T1000 (cell line): ENCODE measurements around the gene PAPSS1.
"Not testable (repeated sequence)": the region's sequence is repeated elsewhere in the genome, so short reads cannot be mapped to it uniquely, and the experiment has no call there.

ENCODE experiments used
- DNase-seq: peaks from one replicate; lab custom pipeline; 2025; ENCODE audit warnings: mixed read lengths; lab: John Stamatoyannopoulos, UW

The PAPSS1 gene

DNA sequence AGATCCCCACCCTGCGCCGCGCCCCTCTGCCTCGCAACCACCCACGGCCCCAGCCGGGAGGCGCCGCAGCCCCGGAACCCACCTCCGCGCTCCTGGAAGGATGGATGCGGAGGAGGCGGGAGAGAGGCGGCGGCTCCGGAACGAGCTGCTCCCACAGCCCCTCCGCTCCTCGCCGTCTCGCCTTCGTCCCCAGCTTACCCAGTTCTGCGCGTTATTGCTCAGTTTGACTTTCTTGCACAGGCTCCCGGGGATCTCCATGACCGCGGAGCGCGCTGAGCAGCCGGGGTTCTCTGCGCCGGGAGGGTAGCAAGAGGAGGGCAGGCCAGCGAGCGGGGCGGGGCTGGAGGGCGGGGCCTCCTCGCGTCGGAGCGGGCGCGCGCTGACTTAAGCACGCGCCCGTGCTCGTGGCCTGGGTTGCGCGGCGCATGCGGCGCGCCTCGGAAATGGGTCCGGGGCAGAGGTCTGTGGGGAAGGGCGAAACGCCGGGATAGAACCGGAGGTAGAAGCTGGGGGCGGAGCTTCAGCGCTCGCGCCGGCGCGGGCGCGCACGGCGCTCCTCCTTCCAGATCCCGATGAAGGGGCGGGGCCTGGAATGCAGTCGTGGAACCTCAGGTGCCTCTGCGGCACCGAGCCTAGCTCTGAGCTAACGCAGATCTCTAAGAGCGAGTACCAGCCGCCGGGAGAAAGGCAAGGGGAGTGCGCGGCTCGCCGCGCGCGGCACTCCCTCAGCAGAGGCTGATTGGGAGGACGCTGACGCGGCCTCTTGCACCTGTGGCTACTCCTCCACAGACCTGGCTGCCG lies at the start of gene PAPSS1:
Gene PAPSS1 (minus strand): TSS at position 313 of the 801 bp plus-strand sequence. CDS start 55 bp downstream, at position 258.
- peak; percentile 92 for DNase-seq

DNA sequence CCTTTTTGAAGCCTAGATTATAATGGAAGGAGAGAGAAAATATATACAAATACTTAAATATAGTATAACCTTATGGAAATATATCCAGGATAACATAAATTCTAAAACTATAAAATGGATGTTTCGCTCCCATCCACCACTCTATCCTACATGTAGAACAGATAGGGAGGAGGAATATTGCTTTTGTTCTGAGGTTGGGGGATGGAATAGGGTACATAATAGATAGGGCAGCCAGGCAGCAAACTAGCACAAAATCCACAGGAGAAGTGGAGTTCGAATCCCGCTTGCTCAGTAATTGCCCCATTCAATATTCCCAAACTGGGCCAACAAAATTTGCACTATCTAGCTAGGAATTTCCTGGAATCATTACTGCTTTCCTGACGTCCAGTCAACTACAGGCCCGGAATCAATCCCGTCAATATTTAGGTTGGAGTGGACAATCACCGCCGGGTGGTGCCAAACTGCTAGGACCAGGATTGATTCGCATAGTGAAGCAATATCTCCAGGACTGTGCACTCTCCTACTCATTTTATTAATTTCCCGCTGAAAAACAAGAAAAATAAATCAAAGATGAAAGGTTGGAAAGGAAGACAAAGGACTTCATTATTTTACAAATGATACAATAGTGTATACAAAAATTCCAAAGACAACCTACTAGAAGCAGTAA lies 40.4 kb upstream of the PAPSS1 start:
- no peak for DNase-seq

DNA sequence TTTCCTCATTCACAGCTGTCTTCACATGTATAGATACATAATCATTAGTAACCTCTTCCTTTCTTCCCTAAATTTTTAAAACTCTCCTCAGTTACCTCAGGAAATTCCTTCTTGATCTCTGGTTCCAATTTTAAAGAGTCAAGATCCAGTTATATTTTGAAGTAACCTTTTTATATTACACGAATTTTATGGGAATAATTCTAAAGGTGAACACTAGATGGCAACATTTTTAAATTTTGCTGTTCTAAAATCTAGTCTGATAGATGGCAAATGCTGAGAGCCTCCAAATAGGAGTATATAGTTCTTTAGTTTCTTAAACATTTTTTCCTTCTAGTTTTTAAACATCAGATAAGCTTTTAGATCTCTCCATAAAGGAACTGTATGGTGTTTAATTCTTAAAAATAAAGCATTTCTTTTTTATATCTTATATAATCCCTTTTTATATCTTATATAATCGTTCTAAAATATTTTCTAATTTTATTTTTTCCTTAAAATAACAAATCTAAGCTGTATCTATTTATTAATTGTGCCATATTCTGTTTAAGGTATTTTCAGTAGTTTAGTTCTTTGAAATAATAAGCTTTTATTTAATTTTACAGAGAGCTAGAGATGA lies 37.9 kb upstream of the PAPSS1 start:
- DNase-seq = no peak

DNA sequence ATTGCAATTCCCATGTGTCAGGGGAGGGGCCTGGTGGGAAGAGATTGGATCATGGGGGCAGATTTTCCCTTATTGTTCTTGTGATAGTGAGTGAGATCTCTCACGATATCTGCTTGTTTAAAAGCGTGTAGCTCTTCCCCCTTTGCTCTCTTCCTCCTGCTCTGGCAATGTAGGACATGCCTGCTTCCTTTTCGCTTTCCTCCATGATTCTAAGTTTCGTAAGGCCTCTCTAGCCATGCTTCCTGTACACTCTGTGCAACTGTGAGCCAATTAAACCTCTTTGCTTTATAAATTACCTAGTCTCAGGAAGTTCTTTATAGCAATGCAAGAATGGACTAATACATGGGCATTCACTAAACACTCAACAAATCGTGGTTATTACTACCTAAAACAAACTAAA lies 37.2 kb upstream of the PAPSS1 start:
- DNase-seq = no peak

DNA sequence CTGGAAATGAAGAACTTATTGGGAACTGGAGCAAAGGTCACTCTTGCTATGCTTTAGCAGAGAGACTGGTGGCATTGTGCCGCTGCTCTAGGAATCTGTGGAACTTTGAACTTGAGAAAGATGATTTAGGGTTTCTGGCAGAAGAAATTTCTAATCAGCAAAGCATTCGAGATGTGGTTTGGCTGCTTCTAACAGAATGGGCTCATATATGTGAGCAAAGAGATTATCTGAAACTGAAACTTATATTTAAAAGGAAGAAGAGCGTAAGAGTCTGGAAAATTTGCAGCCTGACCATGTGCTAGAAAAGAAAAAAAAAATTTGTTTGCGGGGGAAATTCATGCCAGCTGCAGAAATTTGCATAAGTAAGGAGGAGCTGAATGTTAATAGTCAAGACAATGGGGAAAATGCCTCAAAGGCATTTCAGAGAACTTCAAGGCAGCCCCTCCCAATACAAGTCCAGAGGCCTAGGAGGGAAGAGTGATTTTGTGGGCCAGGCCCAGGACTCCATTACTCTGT lies 35.9 kb upstream of the PAPSS1 start:
- DNase-seq = no peak

DNA sequence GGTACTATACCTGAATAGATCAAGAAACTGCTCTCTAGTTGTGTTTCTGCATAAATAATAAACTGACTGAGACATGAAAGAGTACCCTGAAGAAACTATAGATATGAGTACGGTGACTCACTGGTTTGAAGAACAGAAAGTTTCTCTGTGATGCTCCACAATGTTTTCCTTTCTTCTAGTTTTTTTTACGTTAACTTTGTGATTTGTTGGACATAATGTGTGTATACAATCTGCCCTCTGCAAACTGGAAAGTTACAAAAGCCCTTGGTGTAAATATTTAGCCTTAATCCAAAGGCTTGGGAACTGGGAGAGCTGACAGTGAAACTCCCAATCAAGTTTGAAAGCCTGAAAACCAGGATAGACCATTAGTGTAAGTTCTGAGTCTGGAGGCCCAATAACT lies 31.6 kb upstream of the PAPSS1 start:
- DNase-seq = no peak

DNA sequence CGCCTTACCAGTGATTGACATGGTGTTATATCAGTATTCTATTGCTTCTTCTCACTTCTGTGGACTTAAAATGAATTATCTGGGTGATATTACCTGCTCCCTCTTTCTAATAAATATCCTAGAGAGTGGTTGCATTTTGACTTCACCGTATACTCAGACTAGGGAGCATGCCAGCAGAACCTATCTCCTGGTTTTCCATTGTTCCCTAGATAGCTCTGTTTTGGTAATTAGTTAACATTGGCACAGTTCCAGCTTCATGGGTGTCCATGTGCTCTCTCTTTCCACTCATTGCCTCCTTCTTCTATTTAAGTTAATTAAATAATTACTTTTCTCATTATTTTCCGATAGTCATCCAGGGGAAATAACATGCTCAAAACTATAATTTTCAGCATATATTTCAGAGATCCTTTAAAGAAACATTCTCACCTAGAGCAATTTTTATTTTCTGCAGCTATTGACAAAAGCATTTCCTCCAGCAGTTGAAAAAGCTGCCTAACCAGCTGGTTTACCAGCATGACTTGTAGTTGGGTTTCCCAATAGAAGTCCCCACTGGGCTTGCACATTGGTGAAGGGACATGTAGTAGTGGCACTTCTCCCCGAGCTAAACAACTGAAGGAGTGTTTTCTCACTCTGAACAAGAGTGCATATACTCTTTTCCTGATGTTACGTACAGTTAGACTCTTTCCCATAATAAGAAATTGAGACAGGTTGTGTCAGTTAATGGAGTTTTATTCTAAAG lies 27.9 kb upstream of the PAPSS1 start:
- DNase-seq = no peak

DNA sequence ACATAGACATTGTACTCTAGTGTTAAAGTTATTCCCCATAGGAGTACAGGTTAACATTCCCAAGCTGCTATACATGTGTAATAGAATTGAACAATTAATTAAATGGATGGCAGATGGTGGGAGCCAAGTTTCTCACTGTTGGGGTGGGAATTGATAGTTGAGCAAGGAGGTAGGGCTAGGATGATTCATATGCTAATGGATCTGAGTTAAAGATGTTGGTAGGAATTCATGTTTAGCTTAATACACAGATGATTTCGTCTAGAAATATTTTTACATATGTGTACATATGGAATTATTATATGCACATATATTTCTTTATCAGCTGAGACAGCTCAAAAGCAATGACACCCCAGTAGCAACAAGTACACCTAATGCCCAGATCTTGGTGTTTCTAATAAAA lies 26.1 kb upstream of the PAPSS1 start:
- DNase-seq = no peak

DNA sequence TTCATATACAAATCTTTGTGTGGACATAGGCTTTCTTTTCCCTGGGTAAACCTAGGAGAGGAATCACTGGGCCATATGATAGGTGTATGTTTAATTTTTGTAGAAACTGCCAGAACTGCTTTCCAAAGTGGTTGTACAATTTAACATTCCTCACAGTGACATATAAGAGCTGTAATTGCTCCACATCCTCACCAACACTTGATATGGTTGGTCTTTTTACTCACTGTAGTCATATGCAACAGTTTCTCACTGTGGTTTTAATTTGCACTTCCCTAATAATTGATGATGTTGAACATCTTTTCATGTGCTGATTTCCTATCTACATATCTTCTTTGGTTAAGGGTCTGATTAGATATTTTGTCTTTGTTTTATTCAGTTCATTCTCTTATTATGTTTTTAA lies 24.5 kb upstream of the PAPSS1 start:
- no peak for DNase-seq

DNA sequence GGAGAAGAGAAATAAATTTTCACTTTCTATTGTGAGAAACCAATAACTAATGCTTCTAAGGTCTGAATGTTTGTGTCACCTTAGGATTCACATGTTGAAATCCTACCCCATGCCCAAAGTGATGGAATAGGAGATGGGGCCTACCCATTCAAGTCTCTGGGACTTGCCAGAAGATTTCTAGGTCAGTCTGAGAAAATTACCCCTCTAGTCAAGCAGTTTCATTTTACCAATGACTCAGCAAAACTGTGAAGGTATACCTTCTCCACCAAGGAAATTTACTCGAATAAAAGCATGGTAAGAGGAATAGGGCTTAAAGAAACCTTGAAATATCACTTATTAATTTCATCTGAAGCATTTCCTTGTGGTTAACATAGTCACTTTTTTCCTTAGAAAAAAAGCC lies 23.5 kb upstream of the PAPSS1 start:
- DNase-seq = no peak

DNA sequence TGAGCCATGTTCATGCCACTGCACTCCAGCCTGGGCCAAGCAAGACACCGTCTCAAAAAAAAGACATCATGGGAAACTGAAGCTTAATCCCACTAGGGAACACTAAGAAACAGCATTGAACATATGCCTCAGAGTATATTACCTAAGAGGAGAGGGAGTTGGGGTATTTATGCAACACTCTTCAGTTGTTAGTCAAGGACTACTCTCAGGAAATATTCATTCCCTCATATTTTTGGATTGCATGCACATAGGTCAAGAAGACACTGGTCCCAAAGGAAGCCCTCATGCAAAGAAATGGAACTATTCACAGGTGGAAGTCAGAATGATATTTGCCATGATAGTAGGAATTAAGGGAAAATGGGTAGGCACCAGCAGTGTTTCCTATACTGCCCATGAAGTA lies 22.8 kb upstream of the PAPSS1 start:
- no peak for DNase-seq

DNA sequence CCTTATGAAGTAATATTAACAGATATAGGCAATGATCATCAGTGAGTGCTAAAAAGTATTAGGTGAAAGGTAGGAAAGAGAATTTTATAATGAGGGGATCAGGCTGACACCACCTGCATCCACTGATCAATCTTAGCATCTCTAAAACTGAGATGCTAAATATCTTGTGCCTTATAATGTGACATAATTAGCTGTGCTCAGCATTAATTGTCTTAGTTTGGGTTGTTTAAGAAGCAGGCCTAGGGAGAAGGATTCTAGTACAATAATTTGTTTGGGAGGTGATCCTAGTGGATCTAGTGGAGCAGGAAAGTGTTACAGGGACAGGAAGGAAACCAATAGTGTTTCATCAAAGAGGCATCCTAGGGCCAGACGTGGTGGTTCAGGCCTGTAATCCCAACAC lies 22.2 kb upstream of the PAPSS1 start:
- DNase-seq = no peak

DNA sequence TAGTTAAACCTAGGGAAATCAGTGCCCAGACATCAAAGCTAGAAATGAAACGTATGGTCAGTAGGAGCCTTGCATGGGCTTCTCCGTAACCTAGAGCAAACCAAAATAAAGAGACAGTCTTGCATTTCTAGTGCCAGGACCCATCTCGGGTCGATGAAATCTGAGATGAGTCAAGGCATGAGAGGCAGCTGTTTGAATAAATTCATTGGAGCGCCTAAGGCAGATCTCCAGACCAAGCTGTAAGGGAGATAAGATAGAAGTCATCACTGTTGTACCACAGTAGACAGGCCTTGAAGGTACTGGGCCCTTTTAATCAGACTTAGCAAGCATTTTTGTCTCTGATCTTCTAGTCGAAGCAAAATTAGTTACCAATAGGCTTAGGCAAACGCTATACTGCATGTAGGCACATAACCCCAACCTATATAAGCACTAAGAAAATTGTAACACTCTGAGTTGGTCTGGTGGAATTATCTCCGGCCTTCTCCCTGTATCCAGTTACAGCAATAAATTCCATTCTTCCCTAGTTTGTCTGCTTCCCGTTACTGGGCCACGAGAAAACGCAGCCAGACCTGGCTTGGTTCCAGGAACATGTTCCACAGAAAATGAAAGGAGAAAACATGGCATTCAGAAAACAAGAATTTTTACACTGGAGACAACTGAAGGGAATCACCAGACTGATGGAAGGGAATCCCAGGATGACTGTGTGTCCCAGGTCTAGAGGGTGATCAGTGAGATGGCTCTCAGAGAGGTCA lies 21.1 kb upstream of the PAPSS1 start:
- DNase-seq = peak; percentile 16

DNA sequence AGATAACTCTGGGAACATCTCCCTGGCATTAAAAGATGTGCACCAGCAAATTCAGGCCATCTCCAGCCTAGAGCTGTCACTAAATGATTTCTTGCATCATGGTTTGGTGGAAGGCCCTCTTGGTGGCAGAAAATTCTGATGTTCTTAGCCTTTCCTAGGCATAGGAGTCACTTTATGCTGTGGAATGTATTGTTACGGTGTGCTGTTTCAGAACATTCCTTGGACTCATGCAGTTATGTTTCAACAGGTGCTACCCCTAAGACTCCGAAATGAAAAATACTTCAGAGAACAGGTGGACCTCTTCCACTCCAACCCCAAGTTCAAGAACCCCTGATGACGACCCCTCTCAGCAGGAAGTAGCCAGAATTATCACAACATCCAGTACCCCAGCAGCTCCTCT lies 20.3 kb upstream of the PAPSS1 start:
- no peak for DNase-seq

DNA sequence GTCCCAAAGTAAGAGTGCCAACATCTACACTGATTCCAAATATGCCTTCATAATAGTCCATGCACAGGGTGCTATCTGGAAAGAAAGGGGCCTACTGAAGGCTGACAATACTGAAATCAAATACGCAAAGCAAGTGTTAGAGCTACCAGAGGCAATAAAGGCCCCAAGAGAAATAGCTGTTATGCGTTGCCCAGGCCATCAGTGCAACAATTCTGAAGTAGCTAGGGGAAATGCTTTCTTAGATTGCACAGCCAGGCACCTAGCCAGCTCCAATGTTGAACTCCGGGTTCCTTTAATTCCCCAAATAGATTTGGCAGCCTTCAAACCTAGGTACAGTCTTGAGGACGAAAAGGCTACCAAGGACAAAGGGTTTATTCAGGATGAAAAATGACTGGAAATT lies 17.4 kb upstream of the PAPSS1 start:
- DNase-seq = no peak

DNA sequence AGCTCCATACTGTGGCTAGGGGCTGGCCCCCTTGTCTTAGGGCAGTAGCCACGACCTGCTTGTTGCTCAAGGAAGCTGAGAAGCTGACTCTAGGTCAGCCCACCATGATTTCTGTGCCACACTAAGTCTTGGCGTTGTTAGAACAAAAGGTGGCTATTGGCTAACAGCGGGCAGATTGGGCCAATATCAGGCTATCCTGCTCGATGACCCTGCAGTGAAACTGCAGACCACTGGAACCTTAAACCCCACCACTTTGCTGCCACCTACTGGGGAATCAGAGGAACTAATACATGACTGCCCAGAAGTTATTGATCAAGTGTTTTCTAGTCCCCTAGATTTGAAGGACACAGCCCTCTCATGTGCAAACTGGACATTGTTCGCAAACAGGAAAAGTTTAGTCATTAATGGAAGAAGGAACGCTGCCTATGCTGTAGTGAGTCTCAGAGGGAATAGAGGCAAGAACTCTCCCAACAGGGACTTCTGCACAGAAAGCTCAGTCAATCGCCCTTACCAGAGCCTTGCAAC lies 17.0 kb upstream of the PAPSS1 start:
- peak; percentile 25 for DNase-seq

DNA sequence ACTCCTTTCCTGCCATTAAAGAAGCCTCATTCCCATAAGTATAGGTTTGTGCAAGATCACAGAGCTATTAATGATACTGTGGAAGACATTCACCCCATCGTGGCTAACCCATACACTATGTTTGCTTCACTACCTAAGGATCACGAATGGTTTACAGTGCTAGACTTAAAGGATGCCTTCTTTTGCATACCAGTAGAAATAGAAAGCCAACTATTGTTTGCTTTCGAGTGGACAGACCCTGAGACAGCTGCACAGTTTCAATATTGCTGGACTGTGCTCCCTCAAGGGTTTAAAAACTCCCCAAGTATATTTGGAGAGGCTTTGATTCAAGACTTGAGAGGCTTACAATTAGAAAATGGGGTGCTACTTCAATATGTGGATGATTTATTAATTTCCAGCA lies 16.0 kb upstream of the PAPSS1 start:
- DNase-seq = no peak

DNA sequence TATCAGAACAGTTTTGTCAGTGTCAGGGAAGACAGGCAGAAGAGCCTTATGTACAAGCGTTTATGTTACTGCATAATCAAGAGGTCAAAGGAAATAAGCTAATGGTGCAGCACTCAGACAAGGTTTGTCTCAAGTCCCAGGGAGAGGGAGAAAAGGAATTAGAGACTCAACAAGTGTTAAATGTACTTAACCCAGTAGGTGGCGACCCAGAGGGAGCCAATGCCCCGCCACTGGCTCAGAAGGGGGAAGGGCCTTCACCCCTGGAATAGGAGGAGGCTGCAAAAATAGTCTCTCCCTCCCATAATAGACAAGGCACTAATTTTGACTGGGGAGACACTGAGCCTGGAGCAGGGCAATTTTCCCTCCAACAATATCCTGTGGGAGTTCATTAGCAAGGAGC lies 14.1 kb upstream of the PAPSS1 start:
- DNase-seq = no peak

DNA sequence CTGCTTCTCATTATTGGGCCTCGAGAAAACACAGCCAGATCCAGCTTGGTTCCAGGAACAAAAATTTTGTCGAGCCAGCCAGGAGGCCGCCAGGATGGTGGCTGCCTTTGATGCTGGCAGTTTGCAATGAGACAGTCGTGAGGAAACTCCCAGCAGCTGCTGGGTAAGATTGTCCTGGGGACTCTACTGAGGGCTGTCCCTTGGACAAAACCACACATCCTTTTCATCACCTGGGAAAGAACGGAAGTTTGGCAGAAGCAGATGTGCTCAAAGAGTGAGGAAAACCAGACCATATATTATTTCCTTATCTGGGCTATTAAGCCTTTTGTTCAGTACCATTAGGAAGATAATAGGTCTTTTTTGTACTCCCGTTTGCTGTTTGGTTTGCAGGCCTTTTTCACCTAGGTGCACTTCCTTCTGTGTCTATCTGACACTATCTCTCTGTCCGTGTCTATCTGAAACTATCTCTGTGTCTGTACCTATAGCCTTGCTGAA lies 13.4 kb upstream of the PAPSS1 start:
- no peak for DNase-seq

DNA sequence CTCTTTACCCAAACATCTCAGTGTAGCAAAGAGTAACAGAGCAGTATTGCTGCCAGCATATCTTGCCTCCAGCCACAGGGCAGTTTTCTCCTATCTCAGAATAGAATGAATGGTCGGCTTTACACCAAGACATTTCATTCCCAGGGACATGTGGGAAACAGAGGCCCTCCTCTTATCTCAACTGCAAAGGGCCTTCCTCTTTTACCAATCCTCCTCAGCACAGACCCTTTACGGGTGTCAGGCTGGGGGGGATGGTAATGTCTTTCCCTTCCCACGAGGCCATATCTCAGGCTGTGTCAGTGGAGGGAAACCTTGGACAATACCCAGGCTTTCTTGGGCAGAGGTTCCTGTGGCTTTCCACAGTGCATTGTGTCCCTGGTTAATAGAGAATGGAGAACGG lies 9.0 kb upstream of the PAPSS1 start:
- not testable (repeated sequence) for DNase-seq
